ENCODE data around the gene HOXA5.

Gene HOXA5

GRCh38 chr7:27143023-27143949 is at the start of gene HOXA5:
HOXA5 (minus strand) TSS chr7:27143681; CDS start chr7:27143607, 74 bp downstream.
- DNase-seq: no peak

GRCh38 chr7:27192546-27193334 is 49.3 kb upstream of the HOXA5 start:
- DNase-seq: no peak

- DNase-seq: no peak
Observed at GRCh38 chr7:27191833-27192545, 48.5 kb upstream of the HOXA5 start.

- no peak for DNase-seq
Observed at GRCh38 chr7:27191161-27191731, 47.8 kb upstream of the HOXA5 start.

GRCh38 chr7:27189997-27190748 is 46.7 kb upstream of the HOXA5 start:
- no peak for DNase-seq

- no peak for DNase-seq
Observed at GRCh38 chr7:27189295-27189996, 46.0 kb upstream of the HOXA5 start.

GRCh38 chr7:27188386-27189294 is 45.2 kb upstream of the HOXA5 start:
- no peak for DNase-seq

- DNase-seq: no peak
Observed at GRCh38 chr7:27187475-27188385, 44.2 kb upstream of the HOXA5 start.

- DNase-seq: no peak
Observed at GRCh38 chr7:27186668-27187474, 43.4 kb upstream of the HOXA5 start.

GRCh38 chr7:27185854-27186667 is 42.6 kb upstream of the HOXA5 start:
- DNase-seq: no peak

- peak; percentile 83 for DNase-seq
Observed at GRCh38 chr7:27185013-27185853, 41.8 kb upstream of the HOXA5 start, which contains the start of gene HOXA11. HOXA11 (minus strand) TSS chr7:27185232; CDS start chr7:27185144, 88 bp downstream.

- peak; percentile 72 for DNase-seq
Observed at GRCh38 chr7:27184337-27185012, 41.0 kb upstream of the HOXA5 start.

GRCh38 chr7:27183682-27184336 is 40.3 kb upstream of the HOXA5 start:
- DNase-seq: peak; percentile 72

GRCh38 chr7:27182861-27183681 is 39.6 kb upstream of the HOXA5 start:
- DNase-seq: no peak
